GM19099 (cell line): ENCODE data around the gene ABCB8.

Source experiments
- POLR2A ChIP-seq: IDR thresholded peaks from 3 replicates; pipeline ENCODE4 v1.6.1; 2011; ENCODE audit warnings: low read depth; ENCODE audit not compliant: insufficient read length; ENCODE audit errors: extremely low read depth

ABCB8 gene

DNA sequence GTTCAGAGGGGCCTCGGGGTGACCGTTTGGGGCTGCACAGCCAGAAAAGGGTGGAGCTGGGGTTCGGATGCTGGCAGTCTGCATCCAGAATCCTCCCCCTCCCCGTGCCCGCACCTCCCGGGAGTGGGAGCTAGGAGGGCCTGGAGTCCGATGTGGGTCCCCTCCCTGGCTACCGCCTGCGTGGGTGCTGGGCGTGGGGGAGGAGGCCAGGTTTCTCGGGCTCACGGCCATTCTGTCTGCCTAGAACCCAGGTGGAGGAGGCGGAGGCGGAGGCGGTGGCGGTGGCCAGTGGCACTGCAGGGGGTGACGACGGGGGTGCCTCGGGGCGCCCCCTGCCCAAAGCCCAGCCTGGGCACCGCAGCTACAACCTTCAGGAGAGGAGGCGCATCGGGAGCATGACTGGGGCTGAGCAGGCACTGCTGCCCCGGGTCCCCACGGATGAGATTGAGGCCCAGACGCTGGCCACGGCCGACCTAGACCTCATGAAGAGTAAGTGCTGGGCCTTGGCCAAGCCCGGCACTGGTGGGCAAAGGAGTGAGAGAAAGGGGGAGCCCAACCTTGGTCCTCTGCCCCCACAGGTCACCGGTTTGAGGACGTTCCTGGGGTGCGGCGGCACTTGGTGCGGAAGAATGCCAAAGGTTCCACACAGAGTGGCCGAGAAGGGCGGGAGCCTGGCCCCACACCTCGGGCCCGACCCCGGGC is 38.2 kb downstream of the ABCB8 start:
- no peak for TF ChIP-seq POLR2A

- no peak for TF ChIP-seq POLR2A
Observed at GRCh38 chr7:151068069-151068773, 40.0 kb downstream of the ABCB8 start.

DNA sequence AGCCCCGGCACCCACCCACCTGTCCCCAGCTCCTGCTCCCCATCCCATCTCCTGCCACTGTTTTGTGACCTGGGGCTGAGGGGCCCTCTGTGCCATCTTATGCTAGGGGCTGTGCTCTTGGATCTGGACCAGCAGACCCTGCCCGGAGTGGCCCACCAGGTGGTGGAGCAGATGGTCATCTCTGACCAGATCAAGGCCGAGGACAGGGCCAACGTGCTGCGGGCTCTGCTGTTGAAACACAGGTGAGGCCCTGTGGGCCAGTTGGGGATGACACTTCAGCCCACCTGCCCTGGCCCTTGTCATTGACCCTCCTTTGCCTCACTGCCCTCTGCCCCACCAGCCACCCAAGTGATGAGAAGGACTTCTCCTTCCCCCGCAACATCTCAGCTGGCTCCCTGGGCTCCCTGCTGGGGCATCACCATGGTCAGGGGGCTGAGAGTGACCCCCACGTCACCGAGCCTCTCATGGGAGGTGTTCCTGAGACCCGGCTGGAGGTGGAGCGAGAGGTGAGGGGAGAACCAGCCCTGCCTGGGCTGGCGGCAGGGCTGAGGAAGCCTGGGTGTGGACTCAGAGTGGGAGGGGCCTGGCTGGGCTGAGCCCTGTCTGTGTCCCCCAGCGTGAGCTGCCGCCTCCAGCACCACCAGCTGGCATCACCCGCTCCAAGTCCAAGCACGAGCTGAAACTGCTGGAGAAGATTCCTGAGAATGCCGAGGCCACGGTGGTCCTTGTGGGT is 41.8 kb downstream of the ABCB8 start:
- TF ChIP-seq POLR2A: no peak

GRCh38 chr7:151070574-151070960 is 42.3 kb downstream of the ABCB8 start:
- TF ChIP-seq POLR2A: no peak

GRCh38 chr7:151071032-151071866 is 43.0 kb downstream of the ABCB8 start:
- no peak for TF ChIP-seq POLR2A

DNA sequence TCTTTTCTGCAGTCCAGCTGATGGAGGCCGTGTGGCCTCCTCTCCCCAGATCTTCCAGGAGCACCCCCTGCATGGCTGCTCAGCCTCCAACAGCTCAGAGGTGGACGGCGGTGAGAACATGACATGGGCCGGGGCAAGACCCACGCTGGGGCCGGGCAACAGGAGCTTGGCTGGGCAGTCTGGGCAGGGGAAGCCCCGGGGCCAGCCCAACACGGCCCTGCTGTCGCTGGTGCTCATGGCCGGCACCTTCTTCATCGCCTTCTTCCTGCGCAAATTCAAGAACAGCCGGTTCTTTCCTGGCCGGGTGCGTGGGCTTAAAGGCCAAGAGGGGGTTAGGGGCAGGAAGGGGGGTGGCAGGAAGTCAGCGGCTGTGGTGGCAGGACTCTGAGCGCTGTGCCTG is 45.7 kb downstream of the ABCB8 start:
- no peak for TF ChIP-seq POLR2A

GRCh38 chr7:151074817-151075661 is 46.8 kb downstream of the ABCB8 start:
- TF ChIP-seq POLR2A: no peak

DNA sequence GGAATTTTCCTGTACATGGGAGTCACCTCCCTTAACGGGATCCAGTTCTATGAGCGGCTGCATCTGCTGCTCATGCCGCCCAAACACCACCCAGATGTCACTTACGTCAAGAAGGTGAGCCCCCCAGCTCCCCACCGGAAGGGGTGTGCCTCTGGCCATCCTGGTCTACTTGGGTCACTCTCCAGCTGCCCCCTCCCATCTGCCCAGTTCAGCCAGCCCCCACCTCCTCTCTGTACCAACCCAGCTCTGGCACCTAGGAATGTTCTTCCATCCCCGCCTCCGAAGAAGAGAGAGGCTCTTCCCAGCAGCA is 47.4 kb downstream of the ABCB8 start:
- TF ChIP-seq POLR2A: no peak

GRCh38 chr7:151075978-151076426 is 47.8 kb downstream of the ABCB8 start:
- no peak for TF ChIP-seq POLR2A

DNA sequence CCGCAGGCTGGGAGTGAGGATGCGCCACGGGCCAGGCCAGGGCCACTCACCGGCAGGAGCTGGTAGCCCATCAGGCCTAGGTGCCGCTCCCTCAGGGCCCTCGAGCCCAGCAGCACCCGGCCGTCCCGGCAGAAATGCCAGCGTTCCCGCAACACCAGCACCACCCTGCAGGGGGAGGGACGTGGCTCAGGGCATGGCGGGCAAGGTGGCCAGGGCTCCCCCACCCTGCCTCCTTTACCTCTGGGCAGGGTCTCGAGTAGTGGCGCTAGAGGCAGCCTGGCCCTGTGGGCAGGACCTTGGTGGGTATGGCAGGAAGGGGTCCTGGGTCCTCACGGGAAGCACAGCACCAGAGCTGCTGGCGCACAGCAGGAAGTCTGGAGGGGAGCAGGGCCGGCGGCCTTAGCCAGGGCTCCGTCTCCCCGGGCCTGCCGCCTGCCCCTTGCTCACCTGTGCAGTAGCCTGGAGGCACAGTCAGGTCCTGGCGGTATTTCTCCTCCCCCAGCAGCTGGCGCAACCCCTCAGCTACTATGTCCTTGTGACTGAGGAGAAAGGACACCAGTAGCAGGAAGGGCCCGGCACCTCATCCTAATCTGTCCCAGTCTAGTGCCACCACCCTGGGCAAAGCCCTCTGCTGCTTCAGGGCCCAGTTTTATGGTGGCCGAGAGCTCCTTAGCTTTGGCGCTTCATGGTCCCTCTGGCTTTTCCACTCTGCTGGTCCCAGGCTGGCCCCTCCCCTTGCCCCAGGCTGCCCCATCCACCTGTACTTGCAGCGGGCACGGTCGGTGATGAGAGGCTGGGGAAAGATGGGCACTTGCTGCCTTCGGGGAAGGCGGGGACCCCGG is 48.8 kb downstream of the ABCB8 start:
- TF ChIP-seq POLR2A: no peak

DNA sequence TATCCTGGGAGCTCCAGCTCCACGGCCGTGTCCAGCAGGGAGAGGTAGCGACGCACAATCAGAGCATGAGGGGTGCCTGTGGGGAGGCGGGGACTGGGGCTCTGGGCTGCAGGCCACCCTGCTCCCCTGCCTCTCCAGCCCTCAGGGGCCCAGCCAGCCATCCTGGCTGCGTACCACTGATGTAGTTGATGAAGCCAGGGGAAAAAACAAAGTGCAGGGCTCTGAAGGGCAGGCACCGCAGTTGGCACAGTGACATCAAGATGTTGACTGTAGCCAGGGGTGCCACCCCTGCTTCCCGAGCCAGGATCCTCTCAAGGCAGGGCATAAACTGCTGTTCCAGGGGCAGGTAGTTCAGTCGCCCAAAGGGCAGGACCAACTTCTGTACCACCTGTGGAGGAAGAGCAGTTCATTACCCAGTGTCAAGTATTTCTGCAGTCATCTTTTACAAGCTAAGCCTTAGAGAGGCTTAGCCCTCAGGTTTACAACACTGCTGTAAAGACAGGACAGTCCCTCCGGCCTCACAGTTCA is 49.5 kb downstream of the ABCB8 start:
- TF ChIP-seq POLR2A: no peak

DNA sequence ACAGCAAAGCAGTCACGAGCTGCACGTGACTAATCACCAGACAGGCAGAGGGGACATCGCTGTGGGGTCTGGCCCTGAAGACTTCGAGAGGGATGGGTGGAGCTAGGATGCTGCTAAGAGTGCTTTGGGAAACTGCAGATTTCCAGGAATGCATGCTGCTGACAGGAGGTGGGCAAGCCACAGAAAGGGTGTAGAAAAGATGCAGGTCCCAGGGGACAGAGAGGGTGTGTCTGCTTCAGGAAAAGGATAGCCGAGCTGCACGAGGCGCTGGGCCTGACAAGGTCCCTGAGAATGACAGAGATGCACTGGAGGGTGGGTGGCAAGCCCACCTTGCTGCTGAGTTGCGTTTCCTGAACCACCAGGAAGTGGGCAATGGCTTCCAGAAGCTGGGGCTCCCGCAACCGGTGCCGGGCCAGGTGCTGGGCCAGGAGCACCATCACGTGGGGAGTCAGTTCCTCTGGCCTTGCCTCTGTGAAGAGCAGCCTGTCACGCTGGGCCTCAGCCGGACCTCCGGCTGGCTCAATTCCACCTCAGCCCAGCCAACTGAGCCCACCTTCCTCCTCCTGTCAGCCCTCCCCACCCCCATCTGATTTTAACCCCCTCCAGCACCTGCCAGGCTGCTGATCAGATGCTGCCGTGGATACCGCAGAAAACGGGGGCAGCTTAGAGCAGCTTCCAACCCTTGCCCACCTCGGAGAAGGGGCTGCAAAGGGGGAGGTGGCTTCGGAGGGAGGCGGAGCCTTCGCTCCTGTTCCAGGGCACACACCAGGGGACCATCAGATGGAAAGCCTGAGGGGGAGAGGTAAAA is 50.2 kb downstream of the ABCB8 start:
- no peak for TF ChIP-seq POLR2A
